GM12878 (cell line): ENCODE measurements around the gene C6orf52. TPM values are rescaled to one million over a fixed set of nuclear protein-coding genes. Genes with fewer than 3 reads are reported as not detected.

Experiments
- TCF3 ChIP-seq: IDR thresholded peaks from 2 replicates; pipeline ENCODE4 v1.6.1; 2012; ENCODE audit warnings: low read depth, mild to moderate bottlenecking, low read length, borderline replicate concordance; ENCODE audit not compliant: insufficient read depth
- polyA plus RNA-seq, 11 experiments: library from polyadenylated mRNA; depleted of rRNA in 4 of 11; unstranded in 6 of 11; stranded (reverse) in 5 of 11; fragments of >200 nt; fragmentation: Nextera tagmentation in 4 of 11; fragmentation: Illumina TruSeq in 1 of 11; extraction: Ambion mirVana in 4 of 11; extraction: Trizol in 1 of 11; gene quantifications; 1 replicate in 1 of 11; 2 replicates in 10 of 11; pipeline versions ENCODE4 v1.2.1 to v1.2.3, GENCODE V29; 2011 to 2016; ENCODE audit warnings: inconsistent platforms in 2 of 11, missing spikeins in 2 of 11, low read depth in 1 of 11
- small RNA-seq: library from RNA; depleted of rRNA; stranded (forward); fragments of <200 nt; gene quantifications from one replicate; pipeline ENCODE3, GENCODE V24; 2014
- total RNA-seq, 4 experiments: library from RNA; depleted of rRNA in 3 of 4; stranded (reverse); fragments of >200 nt in 3 of 4; fragmentation: Illumina TruSeq in 1 of 4; extraction: Trizol in 1 of 4; gene quantifications; 2 replicates each; pipeline versions ENCODE4 v1.2.1 to v1.2.3, GENCODE V29; 2013 to 2021
- TF ChIP-seq, protein P1 (sequence below): IDR thresholded peaks from 2 replicates; pipeline ENCODE4 v1.6.1; 2012; ENCODE audit warnings: low read length, inconsistent platforms

Gene C6orf52
- total and polyA plus RNA-seq, 10 of the 15 experiments (the other 5 are each of a cell fraction or from before 2014, with no cell fraction given): 2.7 to 15.1 (median 4.9) TPM

DNA sequence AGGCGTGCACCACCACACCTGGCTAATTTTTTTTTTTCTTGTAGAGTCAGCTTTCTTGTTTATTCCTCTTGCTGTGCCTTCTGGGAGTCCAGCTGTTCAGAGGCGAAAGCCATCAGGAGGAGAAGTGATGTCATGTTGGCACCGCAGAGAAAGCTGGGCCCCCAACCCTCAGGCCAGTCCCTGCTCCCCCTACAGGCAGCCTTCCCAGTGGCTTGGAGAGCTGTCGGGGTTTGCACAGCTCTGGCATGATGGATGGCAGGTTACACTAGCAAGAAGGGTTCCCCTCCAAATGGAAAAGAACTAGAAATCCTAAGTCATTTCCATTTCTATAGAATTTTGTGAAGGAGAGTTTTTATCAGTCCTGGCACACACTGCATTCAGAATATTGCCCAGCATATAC lies 72.6 kb downstream of the C6orf52 start (continued):
- TF ChIP-seq TCF3: no peak
- TF ChIP-seq, protein P1, sequence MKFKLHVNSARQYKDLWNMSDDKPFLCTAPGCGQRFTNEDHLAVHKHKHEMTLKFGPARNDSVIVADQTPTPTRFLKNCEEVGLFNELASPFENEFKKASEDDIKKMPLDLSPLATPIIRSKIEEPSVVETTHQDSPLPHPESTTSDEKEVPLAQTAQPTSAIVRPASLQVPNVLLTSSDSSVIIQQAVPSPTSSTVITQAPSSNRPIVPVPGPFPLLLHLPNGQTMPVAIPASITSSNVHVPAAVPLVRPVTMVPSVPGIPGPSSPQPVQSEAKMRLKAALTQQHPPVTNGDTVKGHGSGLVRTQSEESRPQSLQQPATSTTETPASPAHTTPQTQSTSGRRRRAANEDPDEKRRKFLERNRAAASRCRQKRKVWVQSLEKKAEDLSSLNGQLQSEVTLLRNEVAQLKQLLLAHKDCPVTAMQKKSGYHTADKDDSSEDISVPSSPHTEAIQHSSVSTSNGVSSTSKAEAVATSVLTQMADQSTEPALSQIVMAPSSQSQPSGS: no peak

Small RNA genes lying within 50 kb of the gene (small RNA-seq; reads per million reads assigned to genes)
- gene RF00019: not detected

Other genes with a start within 250 kb of the C6orf52 start
- gene GCNT2, start 173.3 kb downstream of the C6orf52 start, total RNA-seq (2014; rRNA removed): 16.0 and 17.9 TPM in 2 replicates
- gene GCNT2, start 173.3 kb downstream of the C6orf52 start, total RNA-seq (2014; rRNA removed; fragmentation: Illumina TruSeq; extraction: Trizol): 21.6 and 23.2 TPM in 2 replicates
- 12.0 and 15.3 TPM in 2 replicates for gene GCNT2, start 173.3 kb downstream of the C6orf52 start, total RNA-seq (2021)
- 5.0 and 6.8 TPM in 2 replicates for gene GCNT2, start 173.3 kb downstream of the C6orf52 start, polyA plus RNA-seq (2011; rRNA removed)
- 14.6 and 18.9 TPM in 2 replicates for gene GCNT2, start 173.3 kb downstream of the C6orf52 start, polyA plus RNA-seq (2014; fragmentation: Illumina TruSeq; extraction: Trizol)
- 1 to 10 TPM; 5.8 to 7.2 TPM for gene GCNT2, start 173.3 kb downstream of the C6orf52 start, polyA plus RNA-seq (2014; fragmentation: Nextera tagmentation; extraction: Ambion mirVana)
- 10.4 and 11.0 TPM in 2 replicates for gene GCNT2, start 173.3 kb downstream of the C6orf52 start, polyA plus RNA-seq (2014; rRNA removed)
- gene GCNT2, start 173.3 kb downstream of the C6orf52 start, polyA plus RNA-seq (2016; fragmentation: Nextera tagmentation; extraction: Ambion mirVana): 10 to 100 TPM; 11.0 to 12.7 TPM
- 26.3 and 27.4 TPM in 2 replicates for gene PAK1IP1, start 356 bp upstream of the C6orf52 start, total RNA-seq (2014; rRNA removed)
- gene PAK1IP1, start 356 bp upstream of the C6orf52 start, total RNA-seq (2014; rRNA removed; fragmentation: Illumina TruSeq; extraction: Trizol): 43.8 and 44.1 TPM in 2 replicates
- gene PAK1IP1, start 356 bp upstream of the C6orf52 start, total RNA-seq (2021): 25.9 and 26.0 TPM in 2 replicates
- 36.6 and 46.4 TPM in 2 replicates for gene PAK1IP1, start 356 bp upstream of the C6orf52 start, polyA plus RNA-seq (2011; rRNA removed)
- 51.4 and 58.8 TPM in 2 replicates for gene PAK1IP1, start 356 bp upstream of the C6orf52 start, polyA plus RNA-seq (2014; fragmentation: Illumina TruSeq; extraction: Trizol)
- gene PAK1IP1, start 356 bp upstream of the C6orf52 start, polyA plus RNA-seq (2014; fragmentation: Nextera tagmentation; extraction: Ambion mirVana): 10 to 100 TPM; 86.1 to 98.5 TPM
- 23.3 and 26.2 TPM in 2 replicates for gene PAK1IP1, start 356 bp upstream of the C6orf52 start, polyA plus RNA-seq (2014; rRNA removed)
- gene PAK1IP1, start 356 bp upstream of the C6orf52 start, polyA plus RNA-seq (2016; fragmentation: Nextera tagmentation; extraction: Ambion mirVana): 10 to 100 TPM; 71.0 to 73.0 TPM
- 72.9 and 80.4 TPM in 2 replicates for gene TMEM14C, start 28.5 kb upstream of the C6orf52 start, total RNA-seq (2014; rRNA removed)
- 66.0 and 71.7 TPM in 2 replicates for gene TMEM14C, start 28.5 kb upstream of the C6orf52 start, total RNA-seq (2014; rRNA removed; fragmentation: Illumina TruSeq; extraction: Trizol)
- gene TMEM14C, start 28.5 kb upstream of the C6orf52 start, total RNA-seq (2021): 67.1 and 75.1 TPM in 2 replicates
- 164 and 234 TPM in 2 replicates for gene TMEM14C, start 28.5 kb upstream of the C6orf52 start, polyA plus RNA-seq (2011; rRNA removed)
- gene TMEM14C, start 28.5 kb upstream of the C6orf52 start, polyA plus RNA-seq (2014; fragmentation: Illumina TruSeq; extraction: Trizol): 87.2 and 98.3 TPM in 2 replicates
- gene TMEM14C, start 28.5 kb upstream of the C6orf52 start, polyA plus RNA-seq (2014; fragmentation: Nextera tagmentation; extraction: Ambion mirVana): 100 to 1,000 TPM; 169 to 224 TPM
- 77.9 and 103 TPM in 2 replicates for gene TMEM14C, start 28.5 kb upstream of the C6orf52 start, polyA plus RNA-seq (2014; rRNA removed)
- gene TMEM14C, start 28.5 kb upstream of the C6orf52 start, polyA plus RNA-seq (2016; fragmentation: Nextera tagmentation; extraction: Ambion mirVana): 100 to 1,000 TPM; 199 to 207 TPM
- 88.5 and 97.1 TPM in 2 replicates for gene TMEM14B, start 53.2 kb upstream of the C6orf52 start, total RNA-seq (2014; rRNA removed)
- gene TMEM14B, start 53.2 kb upstream of the C6orf52 start, total RNA-seq (2014; rRNA removed; fragmentation: Illumina TruSeq; extraction: Trizol): 93.2 and 94.0 TPM in 2 replicates
- 80.5 and 90.0 TPM in 2 replicates for gene TMEM14B, start 53.2 kb upstream of the C6orf52 start, total RNA-seq (2021)
- gene TMEM14B, start 53.2 kb upstream of the C6orf52 start, polyA plus RNA-seq (2011; rRNA removed): 167 and 257 TPM in 2 replicates
- 95.9 and 117 TPM in 2 replicates for gene TMEM14B, start 53.2 kb upstream of the C6orf52 start, polyA plus RNA-seq (2014; fragmentation: Illumina TruSeq; extraction: Trizol)
- 100 to 1,000 TPM; 366 to 399 TPM for gene TMEM14B, start 53.2 kb upstream of the C6orf52 start, polyA plus RNA-seq (2014; fragmentation: Nextera tagmentation; extraction: Ambion mirVana)
- 91.6 and 105 TPM in 2 replicates for gene TMEM14B, start 53.2 kb upstream of the C6orf52 start, polyA plus RNA-seq (2014; rRNA removed)
- gene TMEM14B, start 53.2 kb upstream of the C6orf52 start, polyA plus RNA-seq (2016; fragmentation: Nextera tagmentation; extraction: Ambion mirVana): 100 to 1,000 TPM; 292 to 297 TPM
- 0.11 TPM in 2 replicates for gene MAK, start 143.9 kb upstream of the C6orf52 start, total RNA-seq (2014; rRNA removed)
- 0.05 and 0.13 TPM in 2 replicates for gene MAK, start 143.9 kb upstream of the C6orf52 start, total RNA-seq (2014; rRNA removed; fragmentation: Illumina TruSeq; extraction: Trizol)
- 0.05 and 0.08 TPM in 2 replicates for gene MAK, start 143.9 kb upstream of the C6orf52 start, total RNA-seq (2021)
- gene MAK, start 143.9 kb upstream of the C6orf52 start, polyA plus RNA-seq (2011; rRNA removed): 0.03 TPM in 1 of 2 replicates, not detected in the other
- 0.09 and 0.21 TPM in 2 replicates for gene MAK, start 143.9 kb upstream of the C6orf52 start, polyA plus RNA-seq (2014; fragmentation: Illumina TruSeq; extraction: Trizol)
- gene MAK, start 143.9 kb upstream of the C6orf52 start, polyA plus RNA-seq (2014; fragmentation: Nextera tagmentation; extraction: Ambion mirVana): under 1 TPM; 0.13 to 0.32 TPM
- gene MAK, start 143.9 kb upstream of the C6orf52 start, polyA plus RNA-seq (2014; rRNA removed): 0.01 and 0.03 TPM in 2 replicates
- under 1 TPM; 0.20 to 0.90 TPM for gene MAK, start 143.9 kb upstream of the C6orf52 start, polyA plus RNA-seq (2016; fragmentation: Nextera tagmentation; extraction: Ambion mirVana)
- gene GCM2, start 187.4 kb upstream of the C6orf52 start, total RNA-seq (2014; rRNA removed): not detected in 2 replicates
- not detected in 2 replicates for gene GCM2, start 187.4 kb upstream of the C6orf52 start, total RNA-seq (2014; rRNA removed; fragmentation: Illumina TruSeq; extraction: Trizol)
- gene GCM2, start 187.4 kb upstream of the C6orf52 start, total RNA-seq (2021): not detected in 2 replicates
- not detected in 2 replicates for gene GCM2, start 187.4 kb upstream of the C6orf52 start, polyA plus RNA-seq (2011; rRNA removed)
- not detected in 2 replicates for gene GCM2, start 187.4 kb upstream of the C6orf52 start, polyA plus RNA-seq (2014; fragmentation: Illumina TruSeq; extraction: Trizol)
- gene GCM2, start 187.4 kb upstream of the C6orf52 start, polyA plus RNA-seq (2014; fragmentation: Nextera tagmentation; extraction: Ambion mirVana): not detected
- not detected in 2 replicates for gene GCM2, start 187.4 kb upstream of the C6orf52 start, polyA plus RNA-seq (2014; rRNA removed)
- not detected for gene GCM2, start 187.4 kb upstream of the C6orf52 start, polyA plus RNA-seq (2016; fragmentation: Nextera tagmentation; extraction: Ambion mirVana)
- gene SYCP2L, start 192.4 kb upstream of the C6orf52 start, total RNA-seq (2014; rRNA removed): not detected in 2 replicates
- not detected in 2 replicates for gene SYCP2L, start 192.4 kb upstream of the C6orf52 start, total RNA-seq (2014; rRNA removed; fragmentation: Illumina TruSeq; extraction: Trizol)
- not detected in 2 replicates for gene SYCP2L, start 192.4 kb upstream of the C6orf52 start, total RNA-seq (2021)
- gene SYCP2L, start 192.4 kb upstream of the C6orf52 start, polyA plus RNA-seq (2011; rRNA removed): 0.12 and 0.72 TPM in 2 replicates
- gene SYCP2L, start 192.4 kb upstream of the C6orf52 start, polyA plus RNA-seq (2014; fragmentation: Illumina TruSeq; extraction: Trizol): 0.04 TPM in 1 of 2 replicates, not detected in the other
- gene SYCP2L, start 192.4 kb upstream of the C6orf52 start, polyA plus RNA-seq (2014; fragmentation: Nextera tagmentation; extraction: Ambion mirVana): not detected
- 0.03 TPM in 1 of 2 replicates, not detected in the other for gene SYCP2L, start 192.4 kb upstream of the C6orf52 start, polyA plus RNA-seq (2014; rRNA removed)
- not detected for gene SYCP2L, start 192.4 kb upstream of the C6orf52 start, polyA plus RNA-seq (2016; fragmentation: Nextera tagmentation; extraction: Ambion mirVana)